ENCODE data around the gene ASZ1.

ASZ1 gene

DNA sequence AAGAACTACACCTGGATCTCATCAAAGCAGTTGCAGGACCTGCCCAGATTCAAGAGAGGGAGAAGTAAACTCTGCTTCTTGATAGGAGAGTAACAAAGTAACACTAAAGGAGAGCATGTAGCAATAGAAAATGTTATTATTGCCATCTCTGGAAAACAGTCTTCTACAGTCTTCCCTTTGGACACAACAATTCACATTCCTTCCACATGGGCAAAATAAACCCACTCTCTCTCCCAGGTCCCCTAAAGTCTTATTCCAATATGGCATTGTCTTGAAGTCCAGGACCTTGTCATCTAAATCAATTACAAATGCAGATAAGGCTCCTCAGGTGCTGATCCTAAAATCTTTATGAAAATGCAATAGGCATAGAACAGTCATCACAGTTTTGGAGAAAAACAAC, 94.1 kb downstream of the ASZ1 start:
- no peak for DNase-seq

DNA sequence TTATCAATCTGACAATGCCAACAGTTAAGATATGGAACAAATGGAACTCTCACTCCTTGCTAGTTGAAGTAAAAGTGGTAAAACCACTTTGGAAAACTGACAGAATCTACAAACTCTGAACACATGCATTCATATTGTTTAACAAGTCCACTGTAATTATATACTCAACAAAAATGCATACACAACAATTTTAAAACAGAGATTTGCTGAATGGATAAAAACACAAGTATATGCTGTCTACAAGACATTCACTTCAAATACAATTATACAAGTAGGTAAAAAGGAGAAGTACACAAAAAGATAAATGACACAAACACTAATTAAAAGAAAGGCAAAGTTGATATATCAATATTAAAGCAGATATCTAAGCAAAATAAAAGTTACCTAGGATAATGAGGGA, 95.3 kb downstream of the ASZ1 start:
- DNase-seq: no peak

GRCh38 chr7:117325836-117326235, 101.5 kb downstream of the ASZ1 start:
- no peak for DNase-seq

DNA sequence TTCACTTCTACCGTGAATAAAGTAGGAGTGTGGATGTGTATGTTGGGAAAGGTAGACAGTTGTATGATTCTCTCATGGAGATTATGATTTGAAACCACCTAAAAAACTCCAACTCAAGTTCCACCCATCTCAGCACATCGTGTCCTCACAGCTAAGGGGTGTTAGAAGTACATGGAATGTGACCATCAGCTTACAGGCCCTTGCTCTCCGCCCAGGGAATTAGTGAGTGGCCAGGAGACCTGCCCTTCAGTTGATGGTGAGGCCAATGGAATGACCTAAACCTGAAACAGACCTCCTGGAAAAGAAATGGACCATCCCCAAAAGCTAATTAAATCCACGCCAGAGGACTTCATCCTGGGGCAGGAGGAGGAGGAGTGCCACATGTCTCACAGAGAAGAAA, 102.3 kb downstream of the ASZ1 start:
- DNase-seq: no peak

GRCh38 chr7:117323851-117324711, 103.2 kb downstream of the ASZ1 start:
- DNase-seq: no peak

- no peak for DNase-seq
These were observed 103.9 kb downstream of the ASZ1 start for GRCh38 chr7:117323305-117323850.

DNA sequence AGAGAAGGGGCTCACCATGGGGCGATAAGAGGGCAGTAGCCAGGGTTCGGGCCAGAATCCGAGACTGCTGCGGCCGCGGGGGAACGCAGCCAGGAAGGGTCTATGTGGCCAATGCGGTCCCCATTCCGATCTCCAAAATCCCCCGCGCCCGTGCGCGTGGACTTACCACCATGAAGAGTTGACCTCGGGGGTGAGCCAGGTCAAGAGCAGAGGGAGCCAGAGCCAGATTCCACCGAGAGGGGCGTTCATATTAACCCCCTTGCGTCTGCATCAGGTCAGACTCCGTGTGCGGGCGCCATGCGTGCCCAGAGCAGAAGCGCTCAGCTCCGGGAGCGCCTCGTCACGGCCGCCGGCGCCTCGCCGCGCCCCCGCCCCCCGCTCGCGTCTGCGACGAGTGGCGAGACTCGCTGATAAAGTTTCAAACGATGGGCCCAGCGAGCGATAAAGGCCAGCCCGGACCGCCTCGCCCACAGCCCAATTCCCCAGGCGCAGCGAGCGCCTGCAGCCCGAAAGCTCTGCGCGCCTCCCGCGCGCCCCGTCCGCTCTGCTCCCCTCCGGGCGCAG, 104.5 kb downstream of the ASZ1 start, which contains the start of gene WNT2:
TSS of gene WNT2 (minus strand) at position 318 of the 564 bp plus-strand sequence. CDS start at position 249, 69 bp downstream.
- DNase-seq: no peak

DNA sequence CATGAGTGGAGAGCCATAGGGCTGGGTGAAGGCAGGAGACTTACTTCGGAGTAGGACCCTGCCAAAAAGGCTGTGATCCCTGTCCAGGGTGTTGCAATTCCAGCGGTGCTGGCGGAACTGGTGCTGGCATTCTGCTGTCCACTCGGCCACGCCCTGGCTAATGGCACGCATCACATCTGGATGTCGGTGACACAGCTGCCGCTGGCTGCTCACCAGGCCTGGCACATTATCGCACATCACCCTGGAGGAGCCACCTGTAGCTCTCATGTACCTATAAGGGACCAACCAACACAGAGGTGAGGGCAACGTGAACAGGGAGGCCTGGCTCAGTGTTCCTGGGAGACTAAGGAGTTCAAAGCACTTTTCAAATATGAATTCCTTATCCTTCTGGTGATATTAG, 106.8 kb downstream of the ASZ1 start:
- no peak for DNase-seq

DNA sequence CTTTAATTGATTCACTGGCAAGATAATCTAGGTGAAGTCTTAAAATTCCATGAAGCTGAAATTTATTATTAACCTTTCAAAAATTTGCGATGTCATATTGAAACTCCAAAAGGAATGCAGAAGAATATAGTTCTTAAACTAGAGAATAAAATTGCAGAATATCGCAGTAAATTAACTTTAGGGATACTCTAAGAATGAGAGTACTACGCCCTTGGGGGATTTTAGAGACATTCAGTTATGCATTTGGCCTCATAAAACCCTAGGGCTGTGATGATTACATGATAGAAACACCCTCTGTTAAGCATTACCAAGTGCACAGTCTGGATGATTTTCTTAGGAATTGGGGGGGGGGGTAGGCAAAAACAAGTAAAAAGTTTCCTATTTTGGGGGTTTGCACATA, 108.1 kb downstream of the ASZ1 start:
- DNase-seq: no peak

GRCh38 chr7:117313582-117313981, 113.7 kb downstream of the ASZ1 start:
- DNase-seq: no peak
